Fibroblast of mammary gland (primary cell): Measurements from ENCODE around the gene MIS18BP1.

ENCODE experiments used
- DNase-seq: peaks from one replicate; pipeline ENCODE4 v3.0.0-alpha.2; 2010; ENCODE audit warnings: low read depth
- H3K4me3 ChIP-seq: 2 replicates; pipeline ENCODE4 v1.5.1; 2011; ENCODE audit warnings: low read depth, mild to moderate bottlenecking, low read length, moderate library complexity; ENCODE audit not compliant: control insufficient read depth
- CTCF ChIP-seq: conservative IDR thresholded peaks from 2 replicates; pipeline ENCODE4 v1.5.1; 2011; ENCODE audit warnings: low read depth, low read length, inconsistent platforms; ENCODE audit not compliant: control insufficient read depth, insufficient read depth

The MIS18BP1 gene

GRCh38 chr14:45156067-45156466 lies 96.9 kb downstream of the MIS18BP1 start:
- no peak for DNase-seq
- no peak overlapping the region for H3K4me3 ChIP-seq
- TF ChIP-seq CTCF = peak; percentile 4
